ENCODE data around the gene ARID3C. TPM values are rescaled to one million over a fixed set of nuclear protein-coding genes. Genes with fewer than 3 reads are reported as not detected.

ARID3C gene
- total RNA-seq, 1 donor from 2014 or later = 0.31 TPM

DNA sequence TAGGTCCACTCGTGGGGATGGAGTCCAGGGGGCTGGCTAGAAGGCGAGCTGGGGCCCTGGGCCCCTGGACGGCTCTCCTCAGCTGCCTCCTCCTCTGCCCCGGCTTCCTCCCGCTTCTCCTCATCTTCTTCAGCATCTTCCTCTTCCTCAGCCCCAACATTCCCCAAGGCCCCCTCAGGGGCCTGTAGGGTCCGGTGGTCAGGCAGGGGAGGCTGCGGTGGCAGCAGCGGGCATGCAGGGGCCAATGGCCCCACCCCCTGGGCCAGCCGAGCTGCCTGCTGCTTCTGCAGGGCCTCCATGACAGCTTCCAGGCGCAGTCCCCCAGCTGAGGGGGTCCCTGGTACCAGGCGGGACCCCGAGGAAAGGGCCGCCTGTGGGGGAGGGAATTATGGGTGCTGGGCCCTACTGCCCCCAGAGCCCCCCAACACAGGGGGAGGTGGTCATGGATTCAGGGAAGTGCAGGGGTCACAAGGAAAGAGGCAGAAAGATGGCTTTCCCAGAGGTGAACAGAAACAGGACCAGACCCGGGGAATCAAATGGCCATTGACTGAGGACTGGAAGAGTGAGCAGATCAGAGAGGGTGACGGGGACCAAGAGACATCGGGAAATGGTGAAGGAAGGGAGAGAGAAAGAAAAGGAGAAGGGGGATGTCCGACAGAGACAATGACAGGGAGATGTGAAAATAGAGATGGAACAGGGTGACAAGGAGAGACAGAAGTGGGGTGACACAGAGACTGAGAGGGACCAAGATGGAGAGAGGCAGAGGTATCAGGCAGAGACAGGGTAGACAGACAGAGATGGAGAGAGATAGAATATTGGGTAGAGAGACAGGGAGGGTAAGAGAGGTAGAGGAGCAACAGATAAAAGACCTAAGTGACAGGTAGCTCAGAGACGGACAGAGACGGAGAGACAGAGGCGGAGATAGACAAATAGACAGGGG, 880 bp downstream of the ARID3C start:
- DNase-seq = no peak

GRCh38 chr9:34625186-34625486, 3.7 kb downstream of the ARID3C start:
- DNase-seq = no peak

DNA sequence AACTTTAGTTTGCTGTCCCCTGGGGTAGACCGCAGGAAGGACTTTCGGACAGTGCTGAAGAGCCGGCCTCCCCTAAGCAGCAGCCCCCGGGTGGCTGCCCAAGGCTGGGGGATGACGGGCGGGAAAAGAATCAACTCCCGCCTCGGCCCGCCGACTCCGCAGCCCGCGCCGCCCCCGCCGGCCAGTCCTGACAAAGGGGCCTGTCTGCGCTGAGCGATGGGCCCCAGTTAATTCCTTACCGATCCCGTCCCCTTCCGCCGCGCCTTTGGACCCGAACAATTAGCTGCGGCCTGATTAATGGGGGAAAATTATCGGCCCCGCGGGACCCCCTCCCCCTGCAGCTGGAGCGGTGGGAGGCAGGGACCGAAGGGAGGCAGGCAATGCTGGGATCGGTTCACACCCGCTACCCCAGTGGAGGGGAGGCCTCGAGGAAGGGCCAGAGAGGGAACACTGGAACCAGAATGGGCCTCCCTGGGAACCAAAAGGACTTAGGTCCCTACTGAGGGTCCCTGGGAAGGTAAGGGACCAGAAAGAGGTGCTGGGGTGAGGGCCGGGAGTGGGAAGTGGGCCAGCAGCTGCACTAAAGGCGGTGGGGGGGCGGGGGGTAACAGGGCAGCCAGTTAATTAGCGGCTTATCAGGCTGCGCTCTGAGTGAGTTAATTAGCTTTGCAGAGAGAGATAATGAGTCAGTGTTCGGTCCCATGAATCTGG, 4.2 kb downstream of the ARID3C start:
- DNase-seq = no peak

DNA sequence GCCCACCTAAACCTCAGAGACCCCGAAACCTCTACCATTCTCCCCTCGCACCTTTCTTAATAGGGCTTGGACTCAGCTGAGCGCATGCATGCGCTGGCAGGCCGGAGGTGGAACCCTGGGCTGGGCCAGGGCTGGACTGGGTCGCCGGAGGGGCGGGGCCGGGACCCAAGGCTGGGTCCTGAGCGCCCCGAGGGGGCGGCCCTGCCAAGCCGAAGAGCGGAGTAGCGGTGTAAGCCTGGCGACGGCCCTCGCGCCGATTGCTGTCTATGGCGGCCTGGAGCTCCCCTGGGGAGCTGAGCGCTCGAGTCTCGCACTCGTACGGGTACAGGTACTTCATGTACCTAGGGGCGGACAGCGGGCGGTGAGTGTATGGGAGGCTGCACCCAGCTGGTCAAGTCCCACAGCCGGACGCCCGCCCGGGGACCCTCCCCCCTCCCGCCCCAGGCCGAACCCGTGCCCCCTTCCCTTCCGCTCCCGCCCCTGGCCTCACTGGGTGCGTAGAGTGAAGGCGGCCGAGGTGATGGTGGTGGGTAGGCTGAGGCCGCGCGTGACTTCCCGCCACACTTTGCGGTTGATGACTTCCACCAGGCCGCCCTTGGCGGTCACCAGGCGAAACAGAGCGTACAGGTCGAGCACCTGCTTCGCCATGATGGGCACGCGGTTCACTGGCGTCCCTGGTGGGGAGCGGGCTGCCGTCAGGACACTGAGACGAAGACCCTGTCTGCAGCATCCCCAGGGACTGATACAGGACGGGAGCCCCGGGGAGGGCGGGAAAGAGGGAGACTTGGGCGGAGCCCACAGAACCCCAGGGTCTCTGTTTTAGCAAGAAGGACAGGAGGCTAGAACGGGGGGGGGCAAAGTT, 5.3 kb downstream of the ARID3C start:
- DNase-seq = no peak

DNA sequence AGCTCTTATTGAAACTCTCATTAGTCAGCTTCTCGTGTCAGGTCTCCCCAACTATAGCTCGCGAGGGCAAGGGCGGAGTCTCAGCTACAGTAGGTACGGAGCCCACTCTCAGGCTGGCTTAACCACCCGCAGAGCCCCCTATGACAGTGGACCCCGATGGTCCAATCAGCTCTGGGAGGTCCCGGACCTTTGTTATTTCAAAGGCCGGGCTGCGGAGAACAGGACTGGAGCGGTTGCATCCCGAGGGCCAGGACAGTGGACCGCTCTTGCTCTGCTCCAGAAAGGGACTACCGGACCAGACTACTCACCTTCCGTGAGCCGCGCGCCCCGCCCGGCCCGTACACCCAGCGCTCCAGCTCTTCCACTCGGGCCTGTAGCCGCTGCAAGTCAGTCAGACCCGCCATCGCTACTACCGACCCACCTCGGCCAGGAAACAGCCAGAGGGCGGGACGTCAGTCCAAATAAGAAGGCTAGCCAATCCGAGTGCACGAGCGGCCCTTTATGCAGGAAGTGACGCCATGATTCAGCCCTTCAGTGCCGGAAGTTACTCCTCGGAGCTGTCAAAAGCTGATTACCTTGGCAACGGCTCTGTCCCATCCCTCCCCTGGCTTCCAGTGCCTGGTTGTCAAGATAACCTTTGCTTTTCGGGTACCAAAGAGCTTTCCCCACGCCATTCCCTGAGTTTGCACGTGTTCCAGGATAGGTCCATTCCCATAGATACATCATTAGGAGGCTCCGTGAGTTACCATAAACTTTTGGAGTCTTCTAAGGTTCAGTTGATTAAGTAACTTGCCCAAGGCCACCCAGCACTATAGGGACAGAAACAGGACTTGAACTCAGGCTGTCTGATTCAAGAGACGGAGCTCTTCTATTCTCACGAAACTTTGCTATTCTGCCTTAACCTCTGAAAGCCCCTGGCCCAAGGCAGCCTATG, 8.5 kb downstream of the ARID3C start, which contains the start of gene DCTN3:
Gene DCTN3 (minus strand): TSS at position 435 of the 934 bp plus-strand sequence. CDS start 31 bp downstream, at position 404.
- DNase-seq = peak; percentile 97

GRCh38 chr9:34615132-34615531, 13.7 kb downstream of the ARID3C start:
- DNase-seq = no peak

GRCh38 chr9:34612788-34613390, 16.0 kb downstream of the ARID3C start:
- peak; percentile 91 for DNase-seq

- DNase-seq = peak; percentile 94
Measured at GRCh38 chr9:34611811-34612787, 16.8 kb downstream of the ARID3C start, which contains the start of gene RPP25L. Gene RPP25L (minus strand): TSS chr9:34612097. CDS start chr9:34611296, 801 bp downstream.

DNA sequence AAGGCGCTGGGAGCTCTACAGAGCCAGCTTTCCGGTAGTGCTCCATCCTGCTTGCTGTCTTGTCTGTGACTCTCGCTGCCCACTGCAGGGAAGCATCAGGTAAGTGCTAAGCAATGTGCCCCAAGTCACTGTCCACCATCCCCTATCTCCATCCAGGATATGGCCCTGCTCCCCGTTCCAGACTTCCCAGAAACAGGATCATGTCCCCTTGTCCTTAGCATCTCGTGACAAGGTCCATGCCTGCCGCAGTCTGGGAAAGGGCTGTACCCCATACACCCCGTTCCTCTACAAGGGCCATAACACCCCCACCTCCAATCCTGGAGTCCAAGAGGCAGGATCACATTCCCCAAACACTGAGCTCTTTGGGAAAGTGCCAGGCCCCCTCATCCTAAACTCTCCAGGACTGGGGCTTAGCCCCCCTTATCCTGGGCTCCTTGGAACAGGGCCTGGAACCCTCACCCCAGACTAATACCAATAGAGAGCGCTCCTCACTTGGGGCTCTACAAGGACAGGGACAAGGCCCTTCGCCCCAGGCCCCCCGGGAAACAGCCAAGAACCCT, 17.5 kb downstream of the ARID3C start:
- DNase-seq = no peak

DNA sequence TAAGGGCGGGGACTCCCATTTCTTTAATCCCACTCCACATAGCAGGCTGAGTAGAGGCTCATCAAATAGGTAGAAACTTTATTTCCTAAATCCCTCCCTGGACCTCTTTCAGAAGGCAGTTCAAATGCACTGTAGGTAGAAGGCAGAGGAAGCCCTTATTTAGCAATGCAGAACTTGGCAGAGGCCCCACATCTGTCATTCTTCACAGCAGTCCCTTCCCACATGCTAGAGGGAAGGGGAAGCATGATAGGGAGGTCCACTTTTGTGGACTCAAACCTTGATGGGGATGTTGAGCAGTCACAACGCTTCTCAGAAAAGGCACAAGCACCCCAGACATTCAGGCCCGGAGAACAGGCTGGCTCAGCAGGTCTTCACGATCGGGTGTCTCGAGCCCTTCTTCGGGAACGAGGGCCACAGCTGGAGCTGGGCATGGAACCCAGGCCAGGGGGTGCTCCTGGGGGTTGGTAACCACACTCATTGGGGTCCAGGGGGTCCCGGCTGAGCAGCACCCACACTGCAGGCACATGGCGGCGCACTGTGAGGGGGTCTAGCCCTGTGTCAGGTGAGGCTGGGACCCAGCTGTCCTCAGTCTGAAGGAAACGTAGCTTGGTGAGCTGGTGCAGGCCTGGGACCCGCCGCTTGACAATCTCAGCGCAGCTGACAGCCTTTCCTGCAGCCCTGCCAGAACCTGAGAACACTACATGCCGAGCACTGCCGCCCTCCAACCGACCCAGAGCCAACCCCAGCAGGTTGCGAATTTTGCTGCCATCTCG, 18.2 kb downstream of the ARID3C start:
- no peak for DNase-seq

- DNase-seq = no peak
Measured at GRCh38 chr9:34607331-34607730, 21.5 kb downstream of the ARID3C start.

- DNase-seq = no peak
Measured at GRCh38 chr9:34606905-34607304, 22.0 kb downstream of the ARID3C start.

- DNase-seq = no peak
Measured at GRCh38 chr9:34606190-34606589, 22.7 kb downstream of the ARID3C start.

DNA sequence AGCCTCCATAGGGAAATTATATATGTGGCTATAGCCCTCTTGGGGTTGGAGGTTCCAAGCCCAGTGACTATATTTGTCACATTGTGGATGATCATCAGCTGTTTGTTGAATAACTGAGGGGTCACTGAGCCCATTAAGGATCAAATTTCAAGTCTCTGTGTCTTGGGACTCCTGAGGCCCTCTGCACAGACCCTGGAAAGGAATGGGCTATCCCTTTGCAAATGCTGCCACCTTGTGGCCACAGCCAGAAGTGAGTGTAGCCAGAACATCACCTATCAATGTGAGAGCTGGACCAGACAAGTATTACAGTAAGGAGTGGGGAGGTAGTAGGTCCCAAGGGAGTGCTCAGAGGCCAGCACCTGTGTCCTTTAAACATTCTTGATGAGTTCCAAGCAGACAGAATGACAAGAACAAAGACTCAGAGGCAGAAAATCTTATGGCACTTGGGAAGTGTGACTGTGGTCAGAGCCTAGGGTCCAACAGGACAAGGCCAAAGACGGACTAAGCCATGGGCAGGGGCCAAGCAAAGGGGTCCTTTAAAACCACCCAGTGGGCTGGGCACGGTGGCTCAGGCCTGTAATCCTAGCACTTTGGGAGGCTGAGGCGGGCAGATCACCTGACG, 25.1 kb downstream of the ARID3C start:
- DNase-seq = peak; percentile 91

GRCh38 chr9:34601937-34602573, 26.8 kb downstream of the ARID3C start:
- no peak for DNase-seq

DNA sequence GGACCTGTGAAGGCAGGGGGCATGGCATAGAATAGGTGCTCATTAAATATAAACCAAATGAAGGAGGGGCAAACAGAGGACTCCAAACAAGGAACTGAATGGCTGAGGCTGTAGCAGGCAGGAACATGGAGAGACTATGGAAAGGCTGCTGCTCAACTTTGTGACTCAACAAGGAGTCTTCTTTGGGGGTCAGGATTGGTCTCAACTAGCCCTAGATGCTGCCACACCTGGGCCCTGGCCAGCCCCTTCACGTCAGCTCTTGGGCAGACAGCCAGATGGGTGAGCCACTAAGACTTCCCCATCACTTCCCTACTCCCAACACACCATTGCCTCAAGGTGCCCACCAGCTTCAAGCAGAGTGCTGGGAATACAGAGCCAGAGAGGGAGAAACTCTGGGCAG, 28.0 kb downstream of the ARID3C start:
- DNase-seq = no peak

DNA sequence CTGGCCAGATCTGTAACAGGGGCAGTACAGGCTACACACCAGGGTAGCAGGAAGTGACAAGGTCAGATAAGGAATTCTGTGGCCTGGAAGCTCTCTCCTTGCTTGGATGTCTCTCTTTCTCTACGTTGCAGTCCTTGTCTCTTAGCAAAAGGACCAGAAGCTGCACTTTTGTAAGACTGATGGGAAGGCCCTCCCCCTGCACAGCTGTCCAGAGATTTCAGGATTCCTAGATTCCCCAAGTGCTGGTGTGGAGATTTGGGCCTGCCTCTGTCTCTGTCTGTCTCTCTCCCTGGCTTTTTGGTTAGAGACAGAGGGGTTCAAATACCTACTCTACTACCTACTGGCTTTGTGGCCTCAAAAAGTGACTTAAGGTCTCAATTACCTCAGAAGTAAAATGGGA, 29.3 kb downstream of the ARID3C start:
- DNase-seq = no peak
